OCI-LY7 (cell line): ENCODE data around the gene KCNQ4.

Experiments used
- CTCF ChIP-seq: fragments of 200-600 bp; sonication (generic); conservative IDR thresholded peaks from 2 replicates; pipeline ENCODE4 v1.5.1; 2014; ENCODE audit warnings: mild to moderate bottlenecking, antibody characterized with exemption, low read length, moderate library complexity, mixed read lengths
- EZH2phosphoT487 ChIP-seq: fragments of 200-600 bp; sonication (generic); IDR thresholded peaks from 2 replicates; pipeline ENCODE4 v1.6.1; 2018; ENCODE audit warnings: low read depth, borderline replicate concordance, mild to moderate bottlenecking, mixed run types, antibody characterized with exemption, low read length, moderate library complexity, mixed read lengths

GRCh38 chr1:40738831-40739230 lies 44.8 kb upstream of the KCNQ4 start:
- TF ChIP-seq CTCF (no peak), EZH2phosphoT487 (no peak)
